T-cell (primary cell): ENCODE measurements around the gene PEMT. TPM values are rescaled to one million over a fixed set of nuclear protein-coding genes. Genes with fewer than 3 reads are reported as not detected.

Source experiments
- ATAC-seq, 4 experiments: fragments of 200-7000 bp in 3 of 4; fragments of 150-1000 bp in 1 of 4; cut with Tn5 transposase; replicated peaks in 1 of 4; 1 replicate in 3 of 4; 2 replicates in 1 of 4; pipeline ENCODE4 v1.10.0; 2021; ENCODE audit warnings: moderate library complexity in 3 of 4, mild to moderate bottlenecking in 2 of 4, moderate number of reproducible peaks in 1 of 4
- CTCF ChIA-PET, 2 donors: fragments of 300-600 bp; sonication (Branson Sonifier 250); formaldehyde crosslinking; loops; one replicate each; lab custom pipeline; 2022; ENCODE audit warnings: antibody characterized with exemption in 2 of 2; lab: Charles Lee
- POLR2A ChIA-PET, 2 donors: fragments of 300-600 bp; sonication (Branson Sonifier 250); formaldehyde crosslinking; loops; one replicate each; lab custom pipeline; 2022; ENCODE audit warnings: antibody characterized with exemption in 2 of 2; lab: Charles Lee
- DNase-seq, 35 experiments: peaks; one replicate each; pipeline versions ENCODE4 v3.0.0 to v3.0.0-alpha.2; 2013 to 2023
- H3K27ac ChIP-seq: one replicate; pipeline ENCODE4 v1.5.1; 2013; ENCODE audit warnings: low read length
- H3K27me3 ChIP-seq, 2 experiments: replicated peaks in 1 of 2; 1 replicate in 1 of 2; 2 replicates in 1 of 2; pipeline versions ENCODE4 v1.6.1 to v1.7.0; 2013; ENCODE audit warnings: low read length in 1 of 2, mixed read lengths in 1 of 2; ENCODE audit not compliant: control insufficient read depth in 2 of 2, insufficient read depth in 2 of 2; ENCODE audit errors: extremely low read depth in 1 of 2
- H3K36me3 ChIP-seq, 2 donors: 1 replicate in 1 of 2; 2 replicates in 1 of 2; pipeline versions ENCODE4 v1.6.1 to v1.7.0; 2013; ENCODE audit warnings: low read length in 1 of 2; ENCODE audit not compliant: control insufficient read depth in 2 of 2, insufficient read depth in 1 of 2; ENCODE audit errors: extremely low read depth in 1 of 2
- H3K4me1 ChIP-seq, 2 experiments: 1 replicate in 1 of 2; 2 replicates in 1 of 2; pipeline versions ENCODE4 v1.6.1 to v1.7.0; 2013; ENCODE audit warnings: low read length in 2 of 2, mixed read lengths in 1 of 2; ENCODE audit not compliant: insufficient read depth in 2 of 2, control insufficient read depth in 1 of 2; ENCODE audit errors: extremely low read depth in 1 of 2
- H3K4me3 ChIP-seq, 2 donors: 1 replicate in 1 of 2; 2 replicates in 1 of 2; pipeline versions ENCODE4 v1.5.1 to v1.7.0; 2013; ENCODE audit warnings: mild to moderate bottlenecking in 2 of 2, low read length in 1 of 2, moderate library complexity in 1 of 2; ENCODE audit not compliant: control insufficient read depth in 1 of 2; ENCODE audit errors: extremely low read depth in 1 of 2
- H3K9me3 ChIP-seq: 2 replicates; pipeline ENCODE4 v1.7.0; 2013
- H3K27ac Mint-ChIP-seq, 2 donors: one replicate each; pipeline ENCODE4 v1.8.0; 2020 to 2021; ENCODE audit warnings: mild to moderate bottlenecking in 2 of 2, mixed read lengths in 2 of 2
- H3K27me3 Mint-ChIP-seq, 2 donors: one replicate each; pipeline ENCODE4 v1.8.0; 2021 to 2022; ENCODE audit warnings: mixed read lengths in 2 of 2
- H3K36me3 Mint-ChIP-seq: one replicate; pipeline ENCODE4 v1.8.0; 2021; ENCODE audit warnings: mixed read lengths
- H3K4me1 Mint-ChIP-seq, 3 donors: one replicate each; pipeline ENCODE4 v1.8.0; 2020 to 2022; ENCODE audit warnings: mixed read lengths in 3 of 3, mild to moderate bottlenecking in 1 of 3
- H3K4me3 Mint-ChIP-seq, 3 donors: one replicate each; pipeline ENCODE4 v1.8.0; 2020 to 2022; ENCODE audit warnings: mild to moderate bottlenecking in 3 of 3, mixed read lengths in 3 of 3, moderate library complexity in 3 of 3
- H3K9me3 Mint-ChIP-seq, 3 donors: one replicate each; pipeline ENCODE4 v1.8.0; 2020 to 2022; ENCODE audit warnings: mixed read lengths in 3 of 3
- WGBS: methylation state at CpG from one replicate; pipeline ENCODE4 v1.1.5; 2013; ENCODE audit warnings: missing lambda C conversion rate; ENCODE audit not compliant: insufficient coverage; 5-methylcytosine and 5-hydroxymethylcytosine counted together
- total RNA-seq, 35 experiments: library from RNA in 6 of 35; stranded (reverse) in 6 of 35; fragments of 120-200 nt in 1 of 35; gene quantifications; one replicate each; pipeline versions ENCODE4 v1.2.1 to v1.2.4 and lab custom pipeline; 2013 to 2026

PEMT gene
- total RNA-seq, 5 donors from 2014 or later (not counting 1 experiment from before 2014, with no cell fraction given): 13.3 to 25.8 (median 14.6) TPM

DNA sequence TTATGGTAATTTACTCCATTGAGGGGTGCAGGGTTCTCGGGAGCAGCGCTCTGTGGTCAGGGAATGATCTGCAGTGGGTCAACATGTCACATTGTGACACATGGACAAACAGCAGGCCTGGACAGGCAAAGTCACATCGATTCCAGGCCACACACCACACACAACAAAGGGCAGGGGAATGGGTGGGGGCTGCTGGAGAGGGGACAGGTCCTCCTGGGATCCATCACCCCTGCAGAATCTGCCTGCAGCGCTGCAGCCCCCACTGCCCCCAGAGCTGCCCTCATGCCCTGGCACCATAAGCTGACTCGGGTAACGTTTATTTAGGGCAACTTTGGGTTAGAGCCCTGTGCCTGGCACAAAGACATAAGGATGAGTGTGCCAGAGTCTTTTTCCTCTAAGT, 9.1 kb downstream of the PEMT start:
- CTCF ChIA-PET: no interaction called here
- H3K27ac Mint-ChIP-seq: no peak overlapping the region
- H3K4me3 Mint-ChIP-seq: no peak overlapping the region
- ATAC-seq (no peak), DNase-seq (no peak)
- no peaks in the 10 kb centered on the region for H3K36me3 ChIP-seq
- no peaks in the 10 kb centered on the region for H3K4me1 ChIP-seq
- WGBS: 100% methylated on average over 3 of the region's 6 CpGs
- H3K9me3 Mint-ChIP-seq: no peaks in the 10 kb centered on the region
- H3K27me3 ChIP-seq: no peaks in the 10 kb centered on the region
- H3K4me3 ChIP-seq: no peak overlapping the region
- POLR2A ChIA-PET: no interaction called here
- no peaks in the 10 kb centered on the region for H3K27me3 Mint-ChIP-seq
- no peaks in the 10 kb centered on the region for H3K9me3 ChIP-seq
- peaks cover 0 to 6% (median 0%) of the 10 kb centered on the region in 3 donors for H3K4me1 Mint-ChIP-seq
- peaks cover under 1% of the 10 kb centered on the region for H3K36me3 Mint-ChIP-seq
- no peak overlapping the region for H3K27ac ChIP-seq

DNA sequence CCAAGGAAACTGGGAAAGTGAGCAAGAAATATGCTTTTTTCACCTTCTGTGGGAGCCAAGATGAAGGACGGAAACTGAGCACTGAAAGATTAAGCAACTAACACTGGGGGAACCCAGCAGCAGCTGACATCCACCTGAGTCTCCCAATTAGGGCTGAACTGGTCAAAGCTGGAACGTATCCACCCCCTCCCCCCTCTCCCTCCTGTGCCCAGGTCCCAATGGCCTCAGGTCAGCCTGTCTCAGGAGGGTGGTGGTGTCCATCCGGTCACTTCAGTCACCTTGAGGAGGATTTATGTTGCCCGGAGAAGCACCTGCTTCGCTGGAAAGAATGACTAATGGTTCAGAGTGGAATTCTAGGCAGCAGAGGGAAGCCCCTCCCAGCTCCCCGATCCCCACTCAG, 10.0 kb downstream of the PEMT start:
- H3K9me3 Mint-ChIP-seq: no peaks in the 10 kb centered on the region
- H3K36me3 Mint-ChIP-seq: peaks cover 7% of the 10 kb centered on the region
- H3K4me3 ChIP-seq: no peak overlapping the region
- no peak overlapping the region for H3K27ac ChIP-seq
- H3K27ac Mint-ChIP-seq: no peak overlapping the region
- no peaks in the 10 kb centered on the region for H3K27me3 ChIP-seq
- no peaks in the 10 kb centered on the region for H3K27me3 Mint-ChIP-seq
- H3K9me3 ChIP-seq: no peaks in the 10 kb centered on the region
- no peak overlapping the region for H3K4me3 Mint-ChIP-seq
- peaks cover 2% of the 10 kb centered on the region in 2 donors for H3K36me3 ChIP-seq
- H3K4me1 Mint-ChIP-seq: peaks cover 0 to 6% (median 0%) of the 10 kb centered on the region in 3 donors
- H3K4me1 ChIP-seq: no peaks in the 10 kb centered on the region
- 100% methylated on average over 1 of the region's 6 CpGs for WGBS
- DNase-seq (no peak), ATAC-seq (no peak)
- CTCF ChIA-PET: no interaction called here
- POLR2A ChIA-PET: no interaction called here

DNA sequence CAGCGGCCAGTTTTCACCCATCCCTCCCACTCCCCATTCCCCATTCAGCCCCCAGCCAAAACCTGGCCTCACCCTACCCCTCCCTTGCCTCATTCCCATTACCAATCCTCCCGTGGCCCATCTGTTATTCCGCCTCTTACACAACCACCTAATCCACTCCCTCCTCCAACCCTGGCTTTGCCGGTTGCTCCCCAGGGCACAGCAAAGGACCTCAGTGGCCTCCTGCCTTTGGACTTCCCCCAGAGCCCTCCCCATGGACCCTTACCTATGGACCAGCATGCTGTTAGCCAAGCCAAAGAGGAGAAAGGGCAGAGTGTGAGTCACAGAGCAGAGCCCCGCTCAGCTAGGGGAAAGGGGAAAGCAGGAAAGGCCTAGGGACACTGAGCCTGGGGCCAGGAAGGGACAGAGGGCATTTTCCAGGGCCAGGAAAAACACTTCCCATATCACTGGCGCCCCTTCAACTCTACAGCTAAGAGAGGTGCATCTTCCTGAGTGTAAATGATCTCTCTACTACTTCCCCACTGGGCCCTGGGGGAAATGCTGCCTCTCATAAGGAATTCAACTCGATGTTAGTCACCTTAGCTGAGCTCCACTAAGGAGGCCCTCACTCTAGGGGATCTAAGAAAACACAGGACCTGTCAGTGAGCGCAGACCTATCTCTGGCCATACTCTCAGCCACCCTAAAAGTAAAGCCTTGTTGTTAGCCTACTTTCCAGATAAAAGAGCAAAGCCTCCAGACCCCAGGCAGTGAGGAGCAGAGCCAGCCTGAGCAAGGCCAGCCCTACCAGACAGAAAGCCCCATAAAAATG, 10.6 kb downstream of the PEMT start:
- H3K27ac Mint-ChIP-seq: no peak overlapping the region
- no peaks in the 10 kb centered on the region for H3K9me3 Mint-ChIP-seq

DNA sequence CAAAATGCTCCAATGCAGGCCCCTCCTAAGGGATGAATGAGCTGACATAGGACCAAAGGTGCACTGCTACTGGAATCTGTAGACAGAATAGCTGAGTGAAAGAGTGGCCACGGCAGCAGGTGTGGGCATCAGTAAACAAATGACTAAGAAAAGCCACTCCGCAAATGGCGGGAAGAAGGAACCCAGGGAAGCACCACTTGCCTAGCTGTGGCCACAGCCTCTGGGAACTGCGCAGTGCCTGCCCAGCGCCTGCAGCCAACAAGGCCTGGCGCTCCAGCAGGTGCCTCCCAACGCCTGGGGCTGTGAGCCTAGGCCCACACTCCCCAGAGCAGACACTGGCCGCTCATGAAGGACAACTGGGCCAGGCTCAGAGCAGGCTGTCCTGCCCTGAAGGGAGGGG, 11.8 kb downstream of the PEMT start:
- Histone ChIP-seq H3K9me3 (no peaks in the 10 kb centered on the region), H3K36me3 (peaks cover 5 to 9% of the 10 kb centered on the region in 2 donors), H3K4me3 (no peak overlapping the region), H3K27ac (no peak overlapping the region), H3K4me1 (no peaks in the 10 kb centered on the region), H3K27me3 (no peaks in the 10 kb centered on the region)
- H3K27ac Mint-ChIP-seq: no peak overlapping the region
- no peak for ATAC-seq
- DNase-seq: no peak
- no peaks in the 10 kb centered on the region for H3K9me3 Mint-ChIP-seq
- ChIA-PET CTCF (interaction anchor here in 1 of 2 donors (0.6 kb wide), 1 partner anchor 514 kb away, joined by 4 read pairs; no protein-coding TSS in a partner anchor), POLR2A (no interaction called here)
- H3K27me3 Mint-ChIP-seq: no peaks in the 10 kb centered on the region
- 92% methylated on average over 5 of the region's 8 CpGs for WGBS
- peaks cover 17% of the 10 kb centered on the region for H3K36me3 Mint-ChIP-seq
- H3K4me3 Mint-ChIP-seq: no peak overlapping the region
- no peaks in the 10 kb centered on the region for H3K4me1 Mint-ChIP-seq

More for the DNA sequence above, 10.6 kb downstream of the PEMT start:
- no peaks in the 10 kb centered on the region for H3K9me3 ChIP-seq
- Mint-ChIP-seq H3K4me1 (peaks cover 0 to 3% (median 0%) of the 10 kb centered on the region in 3 donors), H3K36me3 (peaks cover 10% of the 10 kb centered on the region), H3K4me3 (no peak overlapping the region), H3K27me3 (no peaks in the 10 kb centered on the region)
- ChIA-PET POLR2A (no interaction called here), CTCF (no interaction called here)
- no peaks in the 10 kb centered on the region for H3K4me1 ChIP-seq
- H3K36me3 ChIP-seq: peaks cover 3 to 7% of the 10 kb centered on the region in 2 donors
- H3K27ac ChIP-seq: no peak overlapping the region
- ATAC-seq (no peak), DNase-seq (no peak)
- WGBS: 88% methylated on average over 4 of the region's 8 CpGs
- H3K27me3 ChIP-seq: no peaks in the 10 kb centered on the region
- no peak overlapping the region for H3K4me3 ChIP-seq

DNA sequence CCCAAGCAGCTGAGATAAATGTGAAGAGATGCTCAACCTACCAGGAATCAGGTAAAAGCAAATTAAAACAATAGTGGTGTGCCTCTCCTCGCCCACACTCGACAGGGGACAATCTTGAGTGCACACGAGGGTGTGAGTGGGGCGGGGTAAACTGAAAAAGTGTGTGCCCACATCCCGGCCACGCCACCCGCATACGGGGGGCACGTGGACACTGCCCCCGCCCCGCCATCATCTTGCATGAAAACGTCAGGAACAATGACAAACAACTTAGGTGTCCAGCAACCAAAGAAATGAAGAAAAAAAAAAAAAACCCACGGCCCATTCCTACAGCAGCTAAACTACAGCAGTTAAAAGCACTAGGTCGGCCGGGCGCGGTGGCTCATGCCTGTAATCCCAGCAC, 14.1 kb downstream of the PEMT start:
- H3K9me3 Mint-ChIP-seq: no peaks in the 10 kb centered on the region
- ChIA-PET CTCF (no interaction called here), POLR2A (no interaction called here)
- Histone ChIP-seq H3K4me1 (no peaks in the 10 kb centered on the region), H3K9me3 (no peaks in the 10 kb centered on the region), H3K36me3 (peaks cover 5 to 9% of the 10 kb centered on the region in 2 donors), H3K27ac (no peak overlapping the region), H3K4me3 (no peak overlapping the region), H3K27me3 (no peaks in the 10 kb centered on the region)
- DNase-seq (no peak), ATAC-seq (no peak)
- H3K27ac Mint-ChIP-seq: no peak overlapping the region
- H3K4me1 Mint-ChIP-seq: peaks cover 0 to 2% (median 0%) of the 10 kb centered on the region in 3 donors
- WGBS: 74% methylated on average over 12 of the region's 17 CpGs
- H3K27me3 Mint-ChIP-seq: no peaks in the 10 kb centered on the region
- peaks cover 20% of the 10 kb centered on the region for H3K36me3 Mint-ChIP-seq
- no peak overlapping the region for H3K4me3 Mint-ChIP-seq

DNA sequence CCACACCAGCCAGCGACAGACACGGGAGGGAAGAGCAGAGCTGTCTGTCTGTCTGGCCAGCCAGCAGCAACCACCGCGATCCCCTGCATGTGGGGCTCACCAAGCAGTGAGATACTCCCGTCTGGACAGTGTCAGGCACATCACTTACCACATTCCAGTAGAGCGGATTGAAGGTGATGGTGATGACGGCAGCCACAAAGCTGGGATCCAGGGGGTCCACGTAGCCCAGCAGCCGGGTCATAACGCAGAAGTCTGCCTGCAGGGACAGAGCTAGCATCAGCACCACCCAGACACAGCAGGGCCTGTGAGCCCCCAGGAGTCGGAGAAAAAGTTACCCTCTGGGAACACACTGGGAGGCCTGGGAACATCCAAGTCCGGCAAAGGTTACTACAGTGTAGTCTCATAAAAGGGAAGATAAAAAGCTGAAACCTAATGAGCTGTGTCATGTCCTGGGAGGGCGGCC, 14.7 kb downstream of the PEMT start:
- peaks cover 0 to 7% (median 0%) of the 10 kb centered on the region in 3 donors for H3K4me1 Mint-ChIP-seq

More for the DNA sequence above, 14.7 kb downstream of the PEMT start:
- Mint-ChIP-seq H3K36me3 (peaks cover 20% of the 10 kb centered on the region), H3K4me3 (no peak overlapping the region), H3K27me3 (no peaks in the 10 kb centered on the region), H3K9me3 (no peaks in the 10 kb centered on the region), H3K27ac (no peak overlapping the region)
- peaks cover 5 to 13% of the 10 kb centered on the region in 2 donors for H3K36me3 ChIP-seq
- DNase-seq (no peak), ATAC-seq (no peak)
- ChIA-PET CTCF (no interaction called here), POLR2A (no interaction called here)
- 92% methylated on average over 12 of the region's 13 CpGs for WGBS
- no peaks in the 10 kb centered on the region for H3K27me3 ChIP-seq
- no peak overlapping the region for H3K27ac ChIP-seq
- no peaks in the 10 kb centered on the region for H3K4me1 ChIP-seq
- no peaks in the 10 kb centered on the region for H3K9me3 ChIP-seq
- H3K4me3 ChIP-seq: no peak overlapping the region
